MCF 10A (cell line): ENCODE measurements around the gene ARHGAP21. TPM values are rescaled to one million over a fixed set of nuclear protein-coding genes. Genes with fewer than 3 reads are reported as not detected.

Experiments used
- BruUV-seq: library from RNA; stranded (reverse); fragments of 400-500 nt; replicated peaks from 2 replicates; lab custom pipeline; 2021; lab: Mats Ljungman, UMichigan
- CTCF ChIA-PET: fragments of 300-600 bp; sonication (Branson Sonifier 250); formaldehyde crosslinking; extraction: SDS; loops from one replicate; lab custom pipeline; 2021; ENCODE audit warnings: antibody characterized with exemption, inconsistent platforms; lab: Yijun Ruan, JAX
- POLR2A ChIA-PET: fragments of 300-600, 350-650 bp; sonication (Branson Sonifier 250); formaldehyde crosslinking; extraction: SDS; loops from one replicate; lab custom pipeline; 2020; ENCODE audit warnings: antibody characterized with exemption, inconsistent platforms; lab: Yijun Ruan, JAX
- DNase-seq: peaks from one replicate; pipeline ENCODE4 v3.0.0-alpha.2; 2018; ENCODE audit not compliant: unreplicated experiment
- H3K27ac Mint-ChIP-seq: one replicate; pipeline ENCODE4 v1.8.0; 2022; ENCODE audit warnings: mild to moderate bottlenecking, low read depth, mixed read lengths; ENCODE audit not compliant: unreplicated experiment
- H3K27me3 Mint-ChIP-seq: one replicate; pipeline ENCODE4 v1.8.0; 2022; ENCODE audit warnings: mixed read lengths; ENCODE audit not compliant: insufficient read depth, unreplicated experiment
- H3K36me3 Mint-ChIP-seq: one replicate; pipeline ENCODE4 v1.8.0; 2022; ENCODE audit warnings: mild to moderate bottlenecking, moderate library complexity, mixed read lengths; ENCODE audit not compliant: insufficient read depth, unreplicated experiment
- H3K4me1 Mint-ChIP-seq: one replicate; pipeline ENCODE4 v1.8.0; 2022; ENCODE audit warnings: mixed read lengths; ENCODE audit not compliant: insufficient read depth, unreplicated experiment
- H3K4me3 Mint-ChIP-seq: one replicate; pipeline ENCODE4 v1.8.0; 2022; ENCODE audit warnings: mild to moderate bottlenecking, moderate library complexity, mixed read lengths; ENCODE audit not compliant: unreplicated experiment
- H3K9me3 Mint-ChIP-seq: one replicate; pipeline ENCODE4 v1.8.0; 2022; ENCODE audit warnings: mixed read lengths; ENCODE audit not compliant: unreplicated experiment
- intact Hi-C: fragments of 100-400 bp; cut with micrococcal nuclease; formaldehyde crosslinking; loops from 2 replicates; pipeline ENCODE4 v1.14.1; 2022
- total RNA-seq: library from RNA; stranded (reverse); gene quantifications from 2 replicates; pipeline ENCODE4 v1.2.3, GENCODE V29; 2022
- TF ChIP-seq, protein P1 (sequence below): fragments of 200-600 bp; IDR thresholded peaks from one replicate; pipeline ENCODE4 v1.8.0; 2022; ENCODE audit warnings: antibody characterized with exemption, mild to moderate bottlenecking; ENCODE audit not compliant: unreplicated experiment

Gene ARHGAP21
- total RNA-seq, 1 experiment from 2014 or later: 85.1 TPM

DNA sequence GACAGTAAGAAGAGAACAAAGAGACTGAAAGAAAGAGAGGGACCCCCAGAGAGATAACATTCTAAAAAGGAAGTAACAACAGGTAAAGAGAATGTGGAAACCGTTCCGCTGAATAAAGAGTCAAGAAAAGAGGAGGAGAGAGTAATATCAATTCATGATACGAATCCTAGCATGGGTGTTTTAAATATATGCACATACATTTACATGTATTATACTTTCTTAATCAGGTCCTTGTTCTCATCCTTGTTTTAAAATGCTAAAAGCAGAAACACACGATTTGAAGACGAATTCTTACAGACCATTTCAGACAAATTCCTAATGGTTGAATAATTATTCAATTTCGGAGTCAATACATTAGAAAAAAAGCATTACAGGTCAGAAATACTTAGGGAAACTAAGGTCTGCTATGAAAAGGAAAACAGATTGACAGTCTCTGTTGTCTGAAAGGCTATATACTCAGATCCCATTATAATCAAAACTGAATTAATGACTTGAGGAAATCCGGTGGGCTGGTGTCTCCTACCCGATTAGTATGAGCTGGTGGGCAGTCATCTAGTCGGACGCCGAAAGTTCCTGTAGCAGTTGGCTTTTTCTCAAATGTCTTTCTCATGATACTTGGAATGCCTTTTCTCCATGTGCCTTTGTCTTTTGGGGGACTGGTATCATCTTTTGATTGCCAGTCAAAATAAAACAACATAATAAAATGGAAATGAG, 127.3 kb downstream of the ARHGAP21 start:
- BruUV-seq: no TSS peak
- Mint-ChIP-seq H3K9me3 (no peaks in the 10 kb centered on the region), H3K4me1 (no peaks in the 10 kb centered on the region), H3K36me3 (peaks cover 87% of the 10 kb centered on the region), H3K4me3 (no peak overlapping the region), H3K27ac (no peak overlapping the region), H3K27me3 (no peaks in the 10 kb centered on the region)
- POLR2A ChIA-PET: interaction anchor here (1.1 kb wide), 1 partner anchor 12 kb away, joined by 3 read pairs; no protein-coding TSS in a partner anchor
- CTCF ChIA-PET: no interaction called here
- DNase-seq: no peak
- intact Hi-C loops: no loop called here
- TF ChIP-seq, protein P1, sequence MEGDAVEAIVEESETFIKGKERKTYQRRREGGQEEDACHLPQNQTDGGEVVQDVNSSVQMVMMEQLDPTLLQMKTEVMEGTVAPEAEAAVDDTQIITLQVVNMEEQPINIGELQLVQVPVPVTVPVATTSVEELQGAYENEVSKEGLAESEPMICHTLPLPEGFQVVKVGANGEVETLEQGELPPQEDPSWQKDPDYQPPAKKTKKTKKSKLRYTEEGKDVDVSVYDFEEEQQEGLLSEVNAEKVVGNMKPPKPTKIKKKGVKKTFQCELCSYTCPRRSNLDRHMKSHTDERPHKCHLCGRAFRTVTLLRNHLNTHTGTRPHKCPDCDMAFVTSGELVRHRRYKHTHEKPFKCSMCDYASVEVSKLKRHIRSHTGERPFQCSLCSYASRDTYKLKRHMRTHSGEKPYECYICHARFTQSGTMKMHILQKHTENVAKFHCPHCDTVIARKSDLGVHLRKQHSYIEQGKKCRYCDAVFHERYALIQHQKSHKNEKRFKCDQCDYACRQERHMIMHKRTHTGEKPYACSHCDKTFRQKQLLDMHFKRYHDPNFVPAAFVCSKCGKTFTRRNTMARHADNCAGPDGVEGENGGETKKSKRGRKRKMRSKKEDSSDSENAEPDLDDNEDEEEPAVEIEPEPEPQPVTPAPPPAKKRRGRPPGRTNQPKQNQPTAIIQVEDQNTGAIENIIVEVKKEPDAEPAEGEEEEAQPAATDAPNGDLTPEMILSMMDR: no peak

DNA sequence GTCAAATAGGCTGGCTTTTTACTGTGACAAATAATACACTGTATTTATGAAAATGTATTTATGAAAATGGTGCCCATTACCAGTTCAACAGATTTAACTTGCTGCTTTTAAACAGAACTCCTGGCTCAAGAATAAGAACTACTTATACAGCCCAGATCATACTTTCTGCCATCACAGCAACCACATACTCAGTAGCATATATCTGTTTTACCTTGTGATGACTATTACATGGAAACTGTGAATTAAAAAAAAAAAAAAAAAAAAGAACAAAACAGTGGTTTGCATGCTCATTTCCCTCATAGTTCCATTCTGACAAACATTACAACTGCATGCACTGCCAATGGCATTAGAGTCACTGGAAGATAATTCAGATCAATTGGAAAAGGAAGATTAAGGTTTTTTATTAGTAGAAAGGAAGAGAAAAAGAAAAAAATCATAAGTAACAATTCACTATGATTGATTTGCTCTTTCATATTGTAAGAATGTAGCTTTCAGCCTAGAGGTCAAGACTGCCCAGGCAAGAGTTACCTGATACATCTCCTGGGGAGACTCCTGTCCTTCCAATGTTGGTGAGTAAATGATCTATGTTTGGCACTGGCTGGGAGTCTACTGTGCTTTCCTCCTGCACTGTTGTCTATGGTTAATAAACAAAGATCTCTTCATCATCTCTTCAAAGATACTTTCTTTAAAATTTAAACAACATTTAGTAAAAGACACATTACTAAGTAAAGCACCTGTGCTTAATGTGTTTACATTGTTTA, 132.8 kb downstream of the ARHGAP21 start:
- no TSS peak for BruUV-seq
- H3K36me3 Mint-ChIP-seq: peaks cover 87% of the 10 kb centered on the region
- no peak overlapping the region for H3K27ac Mint-ChIP-seq
- no peak for DNase-seq
- no peaks in the 10 kb centered on the region for H3K9me3 Mint-ChIP-seq
- TF ChIP-seq, protein P1: no peak
- H3K27me3 Mint-ChIP-seq: no peaks in the 10 kb centered on the region
- CTCF ChIA-PET: interaction anchor here (0.6 to 1.4 kb wide), 2 partner anchors 27 to 229 kb away, joined by 4 read pairs; no protein-coding TSS in a partner anchor
- H3K4me3 Mint-ChIP-seq: no peak overlapping the region
- no peaks in the 10 kb centered on the region for H3K4me1 Mint-ChIP-seq
- intact Hi-C loops: no loop called here
- POLR2A ChIA-PET: interaction anchor here (0.5 kb wide), 1 partner anchor 425 kb away, joined by 3 read pairs; the partner anchor contains the start of genes ENKUR and THNSL1

DNA sequence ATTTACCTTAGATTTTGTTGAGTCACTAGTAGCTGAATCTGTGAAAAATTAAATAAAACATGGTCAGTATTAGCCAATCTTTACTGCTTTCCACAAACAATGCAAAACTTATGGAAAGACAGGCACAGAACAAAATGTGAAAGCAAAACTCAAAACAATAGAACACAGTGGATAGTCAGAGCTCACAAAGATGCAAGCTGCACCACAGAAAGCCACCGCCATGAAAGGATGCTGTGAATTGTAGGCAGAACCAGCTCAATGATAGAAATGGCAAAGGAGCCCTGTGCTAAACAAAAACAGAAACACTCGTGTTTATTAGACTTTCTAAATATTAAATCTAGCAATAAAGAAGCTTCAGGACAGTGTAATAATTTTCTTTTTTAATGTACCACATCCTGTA, 134.4 kb downstream of the ARHGAP21 start:
- Mint-ChIP-seq H3K36me3 (peaks cover 87% of the 10 kb centered on the region), H3K27me3 (no peaks in the 10 kb centered on the region), H3K4me1 (no peaks in the 10 kb centered on the region), H3K9me3 (no peaks in the 10 kb centered on the region), H3K4me3 (no peak overlapping the region), H3K27ac (no peak overlapping the region)
- TF ChIP-seq, protein P1: no peak
- DNase-seq: no peak
- BruUV-seq: no TSS peak
- intact Hi-C loops: no loop called here
- POLR2A ChIA-PET: no interaction called here
- CTCF ChIA-PET: interaction anchor here (0.9 to 1.4 kb wide), 2 partner anchors 10 to 28 kb away, joined by 3 to 4 read pairs; no protein-coding TSS in a partner anchor

DNA sequence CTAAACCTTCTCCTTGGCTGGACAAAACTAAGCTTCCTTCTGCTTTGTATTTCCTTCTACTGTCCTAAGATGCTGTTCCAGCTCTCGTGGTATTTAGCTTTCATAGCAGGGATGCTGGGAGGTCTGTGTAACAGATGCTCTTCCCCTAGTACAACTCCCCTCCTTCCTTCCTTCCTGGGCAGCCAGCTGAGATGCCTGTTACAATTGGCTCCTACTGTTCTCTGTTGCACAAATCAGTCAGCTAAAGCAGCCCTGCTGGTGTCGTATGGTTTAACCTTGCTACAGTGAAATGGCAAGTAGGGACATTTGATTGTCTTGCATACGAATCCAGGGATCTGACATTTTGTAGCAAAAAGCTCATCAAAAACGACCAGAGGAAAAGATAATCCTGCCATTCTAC, 143.8 kb downstream of the ARHGAP21 start:
- Mint-ChIP-seq H3K27ac (no peak overlapping the region), H3K9me3 (no peaks in the 10 kb centered on the region), H3K27me3 (no peaks in the 10 kb centered on the region), H3K4me1 (peaks cover 6% of the 10 kb centered on the region), H3K36me3 (peaks cover 30% of the 10 kb centered on the region), H3K4me3 (no peak overlapping the region)
- POLR2A ChIA-PET: no interaction called here
- TF ChIP-seq, protein P1: no peak
- CTCF ChIA-PET: no interaction called here
- BruUV-seq: no TSS peak
- intact Hi-C loops: no loop called here
- no peak for DNase-seq
